K562 (cell line): Measurements from ENCODE around the gene PRDM16.

Source experiments
- ATF2 ChIP-seq: sonication (generic); formaldehyde crosslinking; IDR thresholded peaks from 2 replicates; pipeline ENCODE4 v1.8.1; 2022; ENCODE audit warnings: missing genetic modification reagents
- CEBPB ChIP-seq: fragments of 450-650 bp; IDR thresholded peaks from 2 replicates; pipeline ENCODE4 v1.6.1; 2016; ENCODE audit warnings: missing genetic modification characterization, missing compliant biosample characterization
- CHD2 ChIP-seq: IDR thresholded peaks from 2 replicates; pipeline ENCODE4 v1.6.1; 2011; ENCODE audit warnings: low read depth, low read length
- CREB5 ChIP-seq: fragments of 250-450 bp; sonication (Bioruptor Pico); IDR thresholded peaks from 2 replicates; pipeline ENCODE4 v1.5.0; 2020; ENCODE audit warnings: mild to moderate bottlenecking
- FOXO4 ChIP-seq: fragments of 450-650 bp; formaldehyde crosslinking; IDR thresholded peaks from 2 replicates; pipeline ENCODE4 v1.4.0; 2020; ENCODE audit warnings: mild to moderate bottlenecking, moderate library complexity
- MEF2D ChIP-seq: conservative IDR thresholded peaks from 2 replicates; pipeline ENCODE4 v1.6.1; 2016; ENCODE audit warnings: low read depth, missing genetic modification characterization, missing compliant biosample characterization
- NBN ChIP-seq: fragments of 450-650 bp; IDR thresholded peaks from 2 replicates; pipeline ENCODE4 v1.6.1; 2016; ENCODE audit warnings: low read depth, mild to moderate bottlenecking
- RFX5 ChIP-seq: IDR thresholded peaks from 2 replicates; pipeline ENCODE4 v1.6.1; 2011; ENCODE audit warnings: low read depth, mild to moderate bottlenecking, improper control_type of control experiment, low read length
- ZC3H8 ChIP-seq: fragments of 450-650 bp; IDR thresholded peaks from 2 replicates; pipeline ENCODE4 v1.6.1; 2017
- ZNF224 ChIP-seq: sonication (generic); formaldehyde crosslinking; IDR thresholded peaks from 2 replicates; pipeline ENCODE4 v1.8.0; 2022; ENCODE audit warnings: mild to moderate bottlenecking, missing genetic modification reagents
- ZNF316 ChIP-seq: fragments of 450-650 bp; IDR thresholded peaks from 2 replicates; pipeline ENCODE4 v1.6.1; 2016
- ZNF780A ChIP-seq: fragments of 250-450 bp; sonication (Bioruptor Pico); IDR thresholded peaks from 2 replicates; pipeline ENCODE4 v1.5.0; 2021; ENCODE audit warnings: mild to moderate bottlenecking
- TF ChIP-seq, protein P1 (sequence below), 3 experiments: IDR thresholded peaks in 2 of 3; conservative IDR thresholded peaks in 1 of 3; 2 replicates each; pipeline ENCODE4 v1.5.1; 2011 to 2012; ENCODE audit warnings: low read length in 3 of 3, mild to moderate bottlenecking in 3 of 3, control low read depth in 2 of 3, improper control_type of control experiment in 1 of 3, inconsistent platforms in 1 of 3, low read depth in 1 of 3, mixed read lengths in 1 of 3, moderate library complexity in 1 of 3; ENCODE audit not compliant: insufficient read depth in 2 of 3
- TF ChIP-seq, protein P2 (sequence below): fragments of 250-450 bp; sonication (Bioruptor Pico); IDR thresholded peaks from 2 replicates; pipeline ENCODE4 v1.8.0; 2021; ENCODE audit warnings: mild to moderate bottlenecking, moderate library complexity

DNA sequence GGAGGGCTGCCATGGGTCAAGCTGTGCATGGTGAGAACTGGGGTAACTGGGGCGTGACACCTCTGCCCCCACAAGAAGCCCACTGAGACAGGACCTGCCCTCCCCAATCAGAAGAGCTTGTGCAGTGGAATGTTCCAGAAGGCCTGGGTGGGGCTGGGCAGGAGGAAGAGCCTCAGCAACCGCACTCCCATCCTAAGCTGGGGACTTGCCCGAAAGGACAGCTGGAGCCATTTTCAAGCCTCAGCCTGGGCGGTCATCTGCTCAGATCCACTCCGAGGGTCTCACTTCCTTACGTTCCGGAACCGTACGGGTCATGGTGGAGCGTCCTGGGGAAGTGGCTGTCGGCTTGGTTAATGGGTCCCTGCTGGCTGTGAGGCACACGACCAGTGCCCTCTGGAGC is 226.8 kb downstream of the PRDM16 start:
- no peak for TF ChIP-seq ZNF316
- no peak for TF ChIP-seq CHD2
- no peak for TF ChIP-seq CEBPB
- TF ChIP-seq ZNF780A: no peak
- no peak for TF ChIP-seq ATF2 (CRISPR knock-in tag)
- TF ChIP-seq ZC3H8: no peak
- TF ChIP-seq MEF2D: no peak
- TF ChIP-seq ZNF224 (CRISPR knock-in tag): no peak
- TF ChIP-seq, protein P1, sequence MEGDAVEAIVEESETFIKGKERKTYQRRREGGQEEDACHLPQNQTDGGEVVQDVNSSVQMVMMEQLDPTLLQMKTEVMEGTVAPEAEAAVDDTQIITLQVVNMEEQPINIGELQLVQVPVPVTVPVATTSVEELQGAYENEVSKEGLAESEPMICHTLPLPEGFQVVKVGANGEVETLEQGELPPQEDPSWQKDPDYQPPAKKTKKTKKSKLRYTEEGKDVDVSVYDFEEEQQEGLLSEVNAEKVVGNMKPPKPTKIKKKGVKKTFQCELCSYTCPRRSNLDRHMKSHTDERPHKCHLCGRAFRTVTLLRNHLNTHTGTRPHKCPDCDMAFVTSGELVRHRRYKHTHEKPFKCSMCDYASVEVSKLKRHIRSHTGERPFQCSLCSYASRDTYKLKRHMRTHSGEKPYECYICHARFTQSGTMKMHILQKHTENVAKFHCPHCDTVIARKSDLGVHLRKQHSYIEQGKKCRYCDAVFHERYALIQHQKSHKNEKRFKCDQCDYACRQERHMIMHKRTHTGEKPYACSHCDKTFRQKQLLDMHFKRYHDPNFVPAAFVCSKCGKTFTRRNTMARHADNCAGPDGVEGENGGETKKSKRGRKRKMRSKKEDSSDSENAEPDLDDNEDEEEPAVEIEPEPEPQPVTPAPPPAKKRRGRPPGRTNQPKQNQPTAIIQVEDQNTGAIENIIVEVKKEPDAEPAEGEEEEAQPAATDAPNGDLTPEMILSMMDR (IDR thresholded peaks at IDR 0.05 in 2 of 3, conservative IDR thresholded peaks at IDR 0.05 in 1 of 3; ENCODE audit: insufficient read depth in 2 of 3, low read depth in 1 of 3, low read length in 3 of 3): no peak
- TF ChIP-seq, protein P2, sequence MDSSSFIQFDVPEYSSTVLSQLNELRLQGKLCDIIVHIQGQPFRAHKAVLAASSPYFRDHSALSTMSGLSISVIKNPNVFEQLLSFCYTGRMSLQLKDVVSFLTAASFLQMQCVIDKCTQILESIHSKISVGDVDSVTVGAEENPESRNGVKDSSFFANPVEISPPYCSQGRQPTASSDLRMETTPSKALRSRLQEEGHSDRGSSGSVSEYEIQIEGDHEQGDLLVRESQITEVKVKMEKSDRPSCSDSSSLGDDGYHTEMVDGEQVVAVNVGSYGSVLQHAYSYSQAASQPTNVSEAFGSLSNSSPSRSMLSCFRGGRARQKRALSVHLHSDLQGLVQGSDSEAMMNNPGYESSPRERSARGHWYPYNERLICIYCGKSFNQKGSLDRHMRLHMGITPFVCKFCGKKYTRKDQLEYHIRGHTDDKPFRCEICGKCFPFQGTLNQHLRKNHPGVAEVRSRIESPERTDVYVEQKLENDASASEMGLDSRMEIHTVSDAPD: no peak
- no peak for TF ChIP-seq FOXO4 (CRISPR knock-in tag)
- no peak for TF ChIP-seq CREB5
- no peak for TF ChIP-seq RFX5
- TF ChIP-seq NBN: no peak
